Activated naive CD4-positive, alpha-beta T cell treated with anti-CD3 and anti-CD28 coated beads for 36 hours (primary cell): Measurements from ENCODE around the gene SLC51B. TPM values are rescaled to one million over a fixed set of nuclear protein-coding genes. Genes with fewer than 3 reads are reported as not detected.

Experiments
- CTCF ChIA-PET: fragments of 350-600 bp; sonication (Branson Sonifier 250); formaldehyde crosslinking; loops from one replicate; lab custom pipeline; 2021; ENCODE audit warnings: antibody characterized with exemption; lab: Charles Lee
- DNase-seq: peaks from one replicate; pipeline ENCODE4 v3.0.0-alpha.2; 2020
- H3K27ac Mint-ChIP-seq: one replicate; pipeline ENCODE4 v1.8.0; 2021; ENCODE audit warnings: mild to moderate bottlenecking, mixed read lengths
- H3K27me3 Mint-ChIP-seq: one replicate; pipeline ENCODE4 v1.8.0; 2021; ENCODE audit warnings: low read depth, mixed read lengths
- H3K36me3 Mint-ChIP-seq: one replicate; pipeline ENCODE4 v1.8.0; 2021; ENCODE audit warnings: low read depth, mixed read lengths
- H3K4me1 Mint-ChIP-seq: one replicate; pipeline ENCODE4 v1.8.0; 2021; ENCODE audit warnings: low read depth, mixed read lengths
- H3K4me3 Mint-ChIP-seq: one replicate; pipeline ENCODE4 v1.8.0; 2021; ENCODE audit warnings: mild to moderate bottlenecking, moderate library complexity, mixed read lengths
- H3K9me3 Mint-ChIP-seq: one replicate; pipeline ENCODE4 v1.8.0; 2021; ENCODE audit warnings: mixed read lengths
- intact Hi-C: fragments of 100-400 bp; cut with micrococcal nuclease; formaldehyde crosslinking; loops from one replicate; pipeline ENCODE4 v1.15.1; 2023
- total RNA-seq, 2 experiments: library from RNA; stranded (reverse); gene quantifications; one replicate each; pipeline ENCODE4 v1.2.3, GENCODE V29; 2021

SLC51B gene
- total RNA-seq, 2 experiments from 2014 or later = not detected

- H3K4me3 Mint-ChIP-seq = no peak overlapping the region
- H3K36me3 Mint-ChIP-seq = no peaks in the 10 kb centered on the region
- CTCF ChIA-PET = no interaction called here
- DNase-seq = no peak
- H3K4me1 Mint-ChIP-seq = no peaks in the 10 kb centered on the region
- intact Hi-C loops = no loop called here
- H3K9me3 Mint-ChIP-seq = no peaks in the 10 kb centered on the region
- no peaks in the 10 kb centered on the region for H3K27me3 Mint-ChIP-seq
- no peak overlapping the region for H3K27ac Mint-ChIP-seq
These were observed 13.5 kb downstream of the SLC51B start for GRCh38 chr15:65058394-65059368.

GRCh38 chr15:65059369-65059750, 14.2 kb downstream of the SLC51B start:
- intact Hi-C loops = no loop called here
- no peak overlapping the region for H3K27ac Mint-ChIP-seq
- CTCF ChIA-PET = no interaction called here
- no peaks in the 10 kb centered on the region for H3K4me1 Mint-ChIP-seq
- no peak for DNase-seq
- no peaks in the 10 kb centered on the region for H3K27me3 Mint-ChIP-seq
- no peaks in the 10 kb centered on the region for H3K36me3 Mint-ChIP-seq
- no peaks in the 10 kb centered on the region for H3K9me3 Mint-ChIP-seq
- H3K4me3 Mint-ChIP-seq = no peak overlapping the region

DNA sequence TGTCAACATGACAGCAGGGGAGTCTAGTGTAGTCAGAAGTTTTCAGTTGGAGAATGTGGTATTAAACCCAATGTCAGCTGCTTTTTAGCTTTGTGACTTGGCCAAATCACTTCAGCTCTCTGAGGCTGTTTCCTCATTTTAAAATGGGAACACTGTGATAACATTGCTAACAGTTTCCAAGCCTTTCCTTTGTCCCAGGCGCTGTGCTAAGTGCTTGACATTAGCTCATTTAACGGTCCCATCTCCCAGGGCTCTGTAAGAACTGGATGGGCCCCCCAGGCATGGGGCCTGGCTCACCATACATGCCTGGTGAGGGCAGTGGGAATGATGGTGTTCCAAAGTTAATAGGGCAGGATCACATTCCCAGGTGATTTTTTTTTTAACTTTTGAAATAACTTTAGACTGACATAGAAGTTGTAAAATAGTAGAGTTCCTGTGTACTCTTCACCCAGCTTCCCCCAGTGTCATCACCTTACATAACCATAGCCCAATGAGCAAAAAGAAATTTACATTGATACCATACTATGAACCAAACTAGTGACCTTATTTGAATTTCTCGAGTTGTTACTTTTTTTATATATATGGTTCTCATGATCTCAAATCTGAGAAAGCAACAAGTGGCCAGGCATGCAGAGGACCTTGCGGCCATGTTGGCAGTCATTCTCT, 14.9 kb downstream of the SLC51B start:
- Mint-ChIP-seq H3K4me1 (no peaks in the 10 kb centered on the region), H3K4me3 (no peak overlapping the region), H3K27ac (no peak overlapping the region), H3K27me3 (no peaks in the 10 kb centered on the region), H3K9me3 (no peaks in the 10 kb centered on the region), H3K36me3 (no peaks in the 10 kb centered on the region)
- intact Hi-C loops = no loop called here
- no peak for DNase-seq
- CTCF ChIA-PET = no interaction called here

GRCh38 chr15:65060641-65061397, 15.6 kb downstream of the SLC51B start:
- peaks cover 7% of the 10 kb centered on the region for H3K27me3 Mint-ChIP-seq
- CTCF ChIA-PET = interaction anchor here (0.7 kb wide), 1 partner anchor 18 kb away, joined by 3 read pairs; no protein-coding TSS in a partner anchor

DNA sequence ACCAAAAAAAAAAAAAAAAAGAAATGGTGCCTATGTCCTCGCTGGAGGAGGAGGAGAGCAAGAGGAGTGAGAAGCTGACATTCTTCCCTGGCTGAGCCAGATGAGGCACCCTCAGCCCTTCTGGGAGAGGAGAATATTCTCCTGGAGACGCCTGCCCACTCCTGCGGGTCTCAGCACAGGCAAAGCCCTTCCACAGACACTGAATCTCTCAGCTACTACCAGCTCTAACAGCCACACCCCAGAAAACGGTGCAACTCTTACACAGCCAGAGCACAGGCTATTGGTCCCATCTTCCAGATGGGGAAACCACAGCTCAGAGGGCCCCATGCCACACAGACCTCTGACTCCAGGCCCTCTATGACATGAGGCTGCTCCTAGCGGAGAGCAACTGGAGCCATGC, 16.9 kb downstream of the SLC51B start:
- intact Hi-C loops = no loop called here
- CTCF ChIA-PET = interaction anchor here (0.7 to 0.9 kb wide), 2 partner anchors 28 to 944 kb away, joined by 3 read pairs; no protein-coding TSS in a partner anchor
- Mint-ChIP-seq H3K4me1 (peaks cover under 1% of the 10 kb centered on the region), H3K4me3 (no peak overlapping the region), H3K36me3 (no peaks in the 10 kb centered on the region), H3K27ac (no peak overlapping the region), H3K27me3 (peaks cover 15% of the 10 kb centered on the region), H3K9me3 (no peaks in the 10 kb centered on the region)
- DNase-seq = no peak

More at GRCh38 chr15:65060641-65061397, 15.6 kb downstream of the SLC51B start:
- Mint-ChIP-seq H3K9me3 (no peaks in the 10 kb centered on the region), H3K4me1 (no peaks in the 10 kb centered on the region), H3K27ac (no peak overlapping the region), H3K4me3 (no peak overlapping the region), H3K36me3 (no peaks in the 10 kb centered on the region)
- intact Hi-C loops = no loop called here
- DNase-seq = no peak

DNA sequence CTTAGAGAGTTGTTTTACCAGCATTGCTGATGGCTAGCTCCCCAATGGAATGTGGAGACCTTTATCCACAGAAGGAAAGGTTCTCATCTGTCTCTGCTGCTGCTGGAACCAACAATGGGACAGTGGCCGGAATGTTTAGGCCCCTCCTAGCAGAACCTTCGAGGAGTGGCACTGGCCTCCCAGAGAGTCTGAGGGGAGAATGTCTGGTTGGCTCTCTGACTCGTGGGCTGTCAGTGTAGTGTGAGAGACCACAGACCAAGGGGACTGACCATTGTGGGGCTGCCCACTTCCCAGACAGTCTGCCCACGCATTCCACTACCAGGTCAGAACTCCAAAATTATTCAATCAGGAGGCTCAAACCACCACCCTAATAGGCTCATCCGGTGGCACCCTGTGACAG, 17.5 kb downstream of the SLC51B start:
- Mint-ChIP-seq H3K27me3 (peaks cover 20% of the 10 kb centered on the region), H3K36me3 (no peaks in the 10 kb centered on the region), H3K9me3 (no peaks in the 10 kb centered on the region), H3K4me3 (no peak overlapping the region), H3K4me1 (peaks cover 3% of the 10 kb centered on the region), H3K27ac (no peak overlapping the region)
- DNase-seq = no peak
- intact Hi-C loops = no loop called here
- CTCF ChIA-PET = interaction anchor here (0.9 kb wide), 1 partner anchor 29 kb away, joined by 3 read pairs; no protein-coding TSS in a partner anchor

GRCh38 chr15:65066001-65066634, 20.9 kb downstream of the SLC51B start:
- CTCF ChIA-PET = interaction anchor here (0.6 to 1.0 kb wide), 3 partner anchors 32 to 651 kb away, joined by 3 to 4 read pairs (median 3); no protein-coding TSS in a partner anchor
- intact Hi-C loops = no loop called here
- Mint-ChIP-seq H3K9me3 (no peaks in the 10 kb centered on the region), H3K4me3 (no peak overlapping the region), H3K27me3 (peaks cover 26% of the 10 kb centered on the region), H3K4me1 (peaks cover 9% of the 10 kb centered on the region), H3K27ac (no peak overlapping the region), H3K36me3 (no peaks in the 10 kb centered on the region)
- no peak for DNase-seq

GRCh38 chr15:65066635-65067316, 21.6 kb downstream of the SLC51B start:
- no peak overlapping the region for H3K27ac Mint-ChIP-seq
- intact Hi-C loops = no loop called here
- H3K4me3 Mint-ChIP-seq = no peak overlapping the region
- DNase-seq = no peak
- H3K9me3 Mint-ChIP-seq = no peaks in the 10 kb centered on the region
- H3K36me3 Mint-ChIP-seq = no peaks in the 10 kb centered on the region
- CTCF ChIA-PET = interaction anchor here (0.6 to 1.2 kb wide), 4 partner anchors 9 to 300 kb away, joined by 3 to 4 read pairs (median 4); no protein-coding TSS in a partner anchor
- peaks cover 26% of the 10 kb centered on the region for H3K27me3 Mint-ChIP-seq
- H3K4me1 Mint-ChIP-seq = peaks cover 9% of the 10 kb centered on the region

DNA sequence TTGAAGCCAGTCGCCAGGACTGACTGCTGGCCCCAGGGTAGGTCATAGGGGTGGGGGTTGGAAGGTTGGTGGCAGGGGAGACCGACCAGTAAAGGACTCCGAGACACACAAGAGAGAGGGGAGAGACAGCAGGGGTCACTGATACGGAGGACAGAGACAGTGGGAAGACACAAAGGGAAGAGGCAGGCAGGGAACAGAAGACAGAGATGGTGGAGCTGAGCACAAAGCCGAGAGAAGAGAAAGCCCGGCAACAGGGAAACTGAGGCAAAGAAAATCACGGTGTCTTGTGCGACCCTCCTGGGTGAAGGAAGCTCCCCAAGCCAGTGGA, 22.1 kb downstream of the SLC51B start:
- no peak overlapping the region for H3K27ac Mint-ChIP-seq
- intact Hi-C loops = no loop called here
- peaks cover 9% of the 10 kb centered on the region for H3K4me1 Mint-ChIP-seq
- DNase-seq = no peak
- CTCF ChIA-PET = interaction anchor here (0.9 to 1.2 kb wide), 2 partner anchors 9 to 11 kb away, joined by 3 to 4 read pairs; no protein-coding TSS in a partner anchor
- no peaks in the 10 kb centered on the region for H3K9me3 Mint-ChIP-seq
- no peaks in the 10 kb centered on the region for H3K36me3 Mint-ChIP-seq
- peak overlapping the region; percentile 30 for H3K4me3 Mint-ChIP-seq
- peaks cover 26% of the 10 kb centered on the region for H3K27me3 Mint-ChIP-seq

- CTCF ChIA-PET = interaction anchor here (0.9 to 1.2 kb wide), 2 partner anchors 8 to 11 kb away, joined by 3 to 4 read pairs; no protein-coding TSS in a partner anchor
- peak within 1 kb of the TSS; percentile 30 for H3K4me3 Mint-ChIP-seq
These were observed 22.6 kb downstream of the SLC51B start, which contains the start of gene RASL12 for GRCh38 chr15:65067645-65068402. Gene RASL12 (minus strand): TSS chr15:65067991. CDS start chr15:65067835, 156 bp downstream.

More at GRCh38 chr15:65067645-65068402, 22.6 kb downstream of the SLC51B start, which contains the start of gene RASL12:
- intact Hi-C loops = no loop called here
- no peak for DNase-seq
- H3K27ac Mint-ChIP-seq = no peak within 1 kb of the TSS
- H3K9me3 Mint-ChIP-seq = no peaks in the 10 kb centered on the region
- H3K27me3 Mint-ChIP-seq = peaks cover 26% of the 10 kb centered on the region
- H3K36me3 Mint-ChIP-seq = no peaks in the 10 kb centered on the region
- peaks cover 9% of the 10 kb centered on the region for H3K4me1 Mint-ChIP-seq
